ENCODE data around the gene SULT2A1. TPM values are rescaled to one million over a fixed set of nuclear protein-coding genes. Genes with fewer than 3 reads are reported as not detected.
"Not testable (repeated sequence)": the region's sequence is repeated elsewhere in the genome, so short reads cannot be mapped to it uniquely, and the experiment has no call there.

Gene SULT2A1
- total and polyA plus RNA-seq, 2 of the 8 experiments (the other 6 are each of a cell fraction or from before 2014, with no cell fraction given), result not detected

DNA sequence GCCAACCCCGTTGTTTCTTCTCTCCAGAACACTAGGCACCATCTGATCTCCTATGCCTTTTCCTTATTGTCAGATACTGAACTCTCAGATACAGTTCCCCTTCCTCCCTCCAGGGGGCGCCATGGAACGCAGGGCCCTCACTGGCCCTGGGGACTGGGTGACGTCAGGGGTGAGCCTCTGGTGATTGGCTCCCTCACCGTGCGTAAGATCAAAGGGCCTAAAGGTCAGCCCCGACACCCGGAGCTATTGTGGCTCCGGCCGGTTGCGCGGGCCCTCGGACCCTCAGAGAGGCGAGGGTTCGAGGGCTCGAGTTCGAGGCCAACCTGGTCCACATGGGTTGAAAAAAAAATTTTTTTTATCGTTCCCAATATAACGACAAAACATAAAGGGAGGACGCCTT lies 42.5 kb upstream of the SULT2A1 start:
- FAIRE-seq; H3K27ac ChIP-seq (ENCODE audit: low read depth, low read length); H4K8ac ChIP-seq (ENCODE audit: extremely low read depth, insufficient read depth, low read length); H3K14ac ChIP-seq (ENCODE audit: insufficient read length); H3K4me2 ChIP-seq (ENCODE audit: insufficient read depth in 1 of 2, low read depth in 2 of 2, low read length in 2 of 2); CTCF ChIA-PET (ENCODE audit: partially characterized antibody); POLR2A ChIA-PET (ENCODE audit: partially characterized antibody); H3K23me2 ChIP-seq (ENCODE audit: low read depth, low read length); H2BK12ac ChIP-seq (ENCODE audit: low read depth, low read length); H2BK5ac ChIP-seq (ENCODE audit: low read depth, low read length); H3K18ac ChIP-seq (ENCODE audit: extremely low read depth, low read length); H3K36me3 ChIP-seq (ENCODE audit: control insufficient read depth in 2 of 4, insufficient read depth in 4 of 4, low read length in 3 of 4); H3K79me1 ChIP-seq (ENCODE audit: low read depth, low read length); H3K4me1 ChIP-seq (replicated peaks in 1 of 4; ENCODE audit: control insufficient read depth in 3 of 4, insufficient read depth in 4 of 4, low read length in 3 of 4); H4K5ac ChIP-seq (ENCODE audit: insufficient read length, low read depth, low read length); H3K23ac ChIP-seq (ENCODE audit: insufficient read length); H4K20me1 ChIP-seq (replicated peaks in 1 of 2; ENCODE audit: control insufficient read depth in 1 of 2, insufficient read depth in 2 of 2, low read length in 2 of 2); H3K79me2 ChIP-seq (ENCODE audit: control insufficient read depth in 1 of 2, insufficient read depth in 2 of 2, low read length in 2 of 2); H2BK120ac ChIP-seq (replicated peaks; ENCODE audit: low read depth, low read length); H2BK15ac ChIP-seq (ENCODE audit: low read length); H3K4me3 ChIP-seq (ENCODE audit: extremely low read depth in 1 of 4, insufficient read depth in 2 of 4, low read depth in 3 of 4, low read length in 4 of 4); H3K9me3 ChIP-seq (ENCODE audit: insufficient read depth in 2 of 2, low read depth in 1 of 2, low read length in 1 of 2); DNase-seq (ENCODE audit: low read depth in 1 of 2, low spot score in 2 of 2); H3K4ac ChIP-seq (replicated peaks; ENCODE audit: insufficient read length, low read depth, low read length); H2AFZ ChIP-seq (ENCODE audit: low read length); H3K56ac ChIP-seq (replicated peaks; ENCODE audit: insufficient read length, low read depth, low read length); H4K91ac ChIP-seq (replicated peaks; ENCODE audit: insufficient read length, low read length); H2BK20ac ChIP-seq (ENCODE audit: low read length); H3K27me3 ChIP-seq (replicated peaks in 1 of 4; ENCODE audit: control insufficient read depth in 3 of 4, extremely low read depth in 1 of 4, insufficient read depth in 3 of 4, low read length in 3 of 4); H3K9ac ChIP-seq (replicated peaks in 1 of 4; ENCODE audit: extremely low read depth in 1 of 4, low read depth in 3 of 4, low read length in 3 of 4); H2AK5ac ChIP-seq (ENCODE audit: low read depth, low read length): not testable (repeated sequence)
- no CpG with 5 or more reads among the region's 20 CpGs for WGBS, 2 experiments (ENCODE audit: extremely low coverage in 1 of 2, insufficient coverage in 1 of 2, insufficient read length in 1 of 2, insufficient replicate concordance in 2 of 2, low coverage in 1 of 2, low lambda C conversion rate in 2 of 2, missing lambda C conversion rate in 1 of 2)

DNA sequence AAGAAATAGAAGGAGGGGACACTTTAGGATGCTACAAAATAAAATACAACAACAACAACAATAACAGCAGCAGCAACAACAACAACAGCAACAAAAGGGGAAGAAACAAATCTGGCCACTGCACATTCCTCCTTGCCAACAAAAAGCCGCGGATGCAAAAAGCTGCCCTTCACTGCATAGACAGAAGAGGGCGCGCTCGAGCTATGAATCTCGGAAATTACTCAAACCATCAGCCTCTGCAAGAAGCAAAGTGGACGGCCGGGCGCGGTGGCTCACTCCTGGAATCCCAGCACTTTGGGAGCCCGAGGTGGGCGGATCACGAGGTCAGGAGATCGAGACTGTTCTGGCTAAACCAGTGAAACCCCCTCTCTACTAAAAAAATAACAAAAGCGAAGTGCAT lies 34.0 kb upstream of the SULT2A1 start:
- H3K23ac ChIP-seq (ENCODE audit: insufficient read length); H3K4me2 ChIP-seq (ENCODE audit: insufficient read depth in 1 of 2, low read depth in 2 of 2, low read length in 2 of 2); H3K4me3 ChIP-seq (ENCODE audit: extremely low read depth in 1 of 4, insufficient read depth in 2 of 4, low read depth in 3 of 4, low read length in 4 of 4); H2BK15ac ChIP-seq (ENCODE audit: low read length); H3K27ac ChIP-seq (ENCODE audit: low read depth, low read length); H2BK120ac ChIP-seq (replicated peaks; ENCODE audit: low read depth, low read length); H4K8ac ChIP-seq (ENCODE audit: extremely low read depth, insufficient read depth, low read length); H3K4me1 ChIP-seq (replicated peaks in 1 of 4; ENCODE audit: control insufficient read depth in 3 of 4, insufficient read depth in 4 of 4, low read length in 3 of 4); H3K27me3 ChIP-seq (replicated peaks in 1 of 4; ENCODE audit: control insufficient read depth in 3 of 4, extremely low read depth in 1 of 4, insufficient read depth in 3 of 4, low read length in 3 of 4); H3K4ac ChIP-seq (replicated peaks; ENCODE audit: insufficient read length, low read depth, low read length); H3K79me2 ChIP-seq (ENCODE audit: control insufficient read depth in 1 of 2, insufficient read depth in 2 of 2, low read length in 2 of 2); H3K23me2 ChIP-seq (ENCODE audit: low read depth, low read length); H4K5ac ChIP-seq (ENCODE audit: insufficient read length, low read depth, low read length); POLR2A ChIA-PET (ENCODE audit: partially characterized antibody); H2BK5ac ChIP-seq (ENCODE audit: low read depth, low read length); FAIRE-seq; CTCF ChIA-PET (ENCODE audit: partially characterized antibody); H2BK20ac ChIP-seq (ENCODE audit: low read length); H3K18ac ChIP-seq (ENCODE audit: extremely low read depth, low read length); H3K56ac ChIP-seq (replicated peaks; ENCODE audit: insufficient read length, low read depth, low read length); H3K36me3 ChIP-seq (ENCODE audit: control insufficient read depth in 2 of 4, insufficient read depth in 4 of 4, low read length in 3 of 4); H3K9me3 ChIP-seq (ENCODE audit: insufficient read depth in 2 of 2, low read depth in 1 of 2, low read length in 1 of 2); H3K14ac ChIP-seq (ENCODE audit: insufficient read length); H3K9ac ChIP-seq (replicated peaks in 1 of 4; ENCODE audit: extremely low read depth in 1 of 4, low read depth in 3 of 4, low read length in 3 of 4); H2AK5ac ChIP-seq (ENCODE audit: low read depth, low read length); H4K91ac ChIP-seq (replicated peaks; ENCODE audit: insufficient read length, low read length); H4K20me1 ChIP-seq (replicated peaks in 1 of 2; ENCODE audit: control insufficient read depth in 1 of 2, insufficient read depth in 2 of 2, low read length in 2 of 2); H2AFZ ChIP-seq (ENCODE audit: low read length); H2BK12ac ChIP-seq (ENCODE audit: low read depth, low read length); H3K79me1 ChIP-seq (ENCODE audit: low read depth, low read length): not testable (repeated sequence)
- 8% methylated on average over 11 of the region's 15 CpGs; no CpG with 5 or more reads in 1 of the 2 experiments for WGBS, 2 experiments (ENCODE audit: extremely low coverage in 1 of 2, insufficient coverage in 1 of 2, insufficient read length in 1 of 2, insufficient replicate concordance in 2 of 2, low coverage in 1 of 2, low lambda C conversion rate in 2 of 2, missing lambda C conversion rate in 1 of 2)
- DNase-seq (ENCODE audit: low read depth in 1 of 2, low spot score in 2 of 2), result peak in 1 of 2 experiments; percentile 100
